ENCODE data around the gene CIT. TPM values are rescaled to one million over a fixed set of nuclear protein-coding genes. Genes with fewer than 3 reads are reported as not detected.
"Not testable (repeated sequence)": the region's sequence is repeated elsewhere in the genome, so short reads cannot be mapped to it uniquely, and the experiment has no call there.

Gene CIT
- total and polyA plus RNA-seq, 2 donors (not counting 3 experiments of a cell fraction or from before 2014, with no cell fraction given), result 13.3 to 61.8 TPM

DNA sequence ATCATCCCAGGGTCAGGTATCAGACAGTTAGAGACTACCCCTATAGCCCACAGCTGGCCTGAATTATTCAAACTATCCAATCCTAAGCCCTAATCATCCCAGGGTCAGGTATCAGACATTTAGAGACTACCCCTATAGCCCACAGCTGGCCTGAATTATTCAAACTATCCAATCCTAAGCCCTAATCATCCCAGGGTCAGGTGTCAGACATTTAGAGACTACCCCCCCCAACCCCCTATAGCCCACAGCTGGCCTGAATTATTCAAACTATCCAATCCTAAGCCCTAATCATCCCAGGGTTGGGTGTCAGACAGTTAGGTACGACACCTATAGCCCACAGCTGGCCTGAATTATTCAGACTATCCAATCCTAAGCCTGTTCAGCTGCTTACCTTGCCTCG is 220.1 kb downstream of the CIT start:
- dilution Hi-C loops (cut with MboI; ENCODE audit: extremely low pct_ligation_motif_present, low sequenced_read_pairs); H3K4me2 ChIP-seq (ENCODE audit: insufficient read depth, low read length); H4K20me1 ChIP-seq (replicated peaks; ENCODE audit: control insufficient read depth, extremely low read depth, insufficient read depth, low read length); H3K9me1 ChIP-seq (replicated peaks; ENCODE audit: control insufficient read depth, extremely low read depth, insufficient read depth, low read length); BruUV-seq (replicated peaks); H3K9ac ChIP-seq (replicated peaks; ENCODE audit: extremely low read depth, insufficient read depth, low read length); H3K79me2 ChIP-seq (ENCODE audit: control insufficient read depth, insufficient read depth, low read length); H3K36me3 ChIP-seq (ENCODE audit: control insufficient read depth in 2 of 2, extremely low read depth in 1 of 2, insufficient read depth in 2 of 2, low read length in 2 of 2); CTCF ChIA-PET; POLR2A ChIA-PET; H3K4me1 ChIP-seq (ENCODE audit: control insufficient read depth, extremely low read depth, insufficient read depth, low read length); intact Hi-C loops (cut with micrococcal nuclease); H2AFZ ChIP-seq (ENCODE audit: low read depth, low read length); H3K27me3 ChIP-seq (ENCODE audit: control insufficient read depth in 2 of 2, insufficient read depth in 2 of 2, low read length in 2 of 2); FAIRE-seq; H3K27ac ChIP-seq (ENCODE audit: insufficient read depth, low read depth, low read length); DNase-seq (ENCODE audit: low read depth, low spot score); H3K9me3 ChIP-seq (replicated peaks; ENCODE audit: control insufficient read depth, insufficient read depth, low read length); H3K4me3 ChIP-seq (replicated peaks in 1 of 3; ENCODE audit: insufficient read depth in 1 of 3, low read depth in 1 of 3, low read length in 3 of 3): not testable (repeated sequence)

DNA sequence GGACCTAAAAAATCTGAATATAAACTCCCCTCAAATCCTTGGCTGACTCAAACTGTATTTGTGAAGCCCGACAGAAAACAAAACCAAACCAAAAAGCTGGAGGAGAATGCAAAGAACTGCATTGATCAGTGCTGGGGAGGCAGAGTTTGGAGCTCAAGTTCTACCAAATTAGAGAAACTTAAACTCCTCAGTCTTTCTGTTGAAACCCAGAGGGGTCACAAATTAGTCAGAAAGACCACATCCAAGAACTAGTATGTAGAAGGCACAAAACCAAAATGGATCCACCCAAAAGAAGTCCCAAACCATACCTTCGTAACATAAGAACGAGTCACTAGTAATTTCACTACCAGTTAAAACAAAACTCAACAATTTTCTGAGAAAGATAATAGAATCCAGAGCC is 224.5 kb downstream of the CIT start:
- no peaks in the 10 kb centered on the region for H4K20me1 ChIP-seq (replicated peaks; ENCODE audit: control insufficient read depth, extremely low read depth, insufficient read depth, low read length)
- no peak overlapping the region for H3K27ac ChIP-seq (ENCODE audit: insufficient read depth, low read depth, low read length)
- no peaks in the 10 kb centered on the region for H3K79me2 ChIP-seq (ENCODE audit: control insufficient read depth, insufficient read depth, low read length)
- CTCF ChIA-PET, result interaction anchor here (1.0 to 5.2 kb wide), 5 partner anchors 9 to 208 kb away, joined by 3 to 61 read pairs (median 6); no protein-coding TSS in a partner anchor
- intact Hi-C loops (cut with micrococcal nuclease) (no loop called here), dilution Hi-C loops (cut with MboI; ENCODE audit: extremely low pct_ligation_motif_present, low sequenced_read_pairs) (no loop called here)
- H3K27me3 ChIP-seq (ENCODE audit: control insufficient read depth in 2 of 2, insufficient read depth in 2 of 2, low read length in 2 of 2), result peaks cover 0 to 2% of the 10 kb centered on the region in 2 experiments
- DNase-seq (ENCODE audit: low read depth, low spot score) (no peak), FAIRE-seq (no peak)
- POLR2A ChIA-PET, result no interaction called here
- H3K36me3 ChIP-seq (ENCODE audit: control insufficient read depth in 2 of 2, extremely low read depth in 1 of 2, insufficient read depth in 2 of 2, low read length in 2 of 2), result no peaks in the 10 kb centered on the region
- TF ChIP-seq GATA2 (IDR thresholded peaks at IDR 0.05; ENCODE audit: insufficient read depth, insufficient read length, low read depth, low read length) (no peak), EZH2 (IDR thresholded peaks at IDR 0.05; ENCODE audit: borderline replicate concordance, low read depth, low read length, severe bottlenecking) (no peak), POLR2A (IDR thresholded peaks at IDR 0.05; ENCODE audit: low read depth, low read length) (no peak), FOS (IDR thresholded peaks at IDR 0.05; ENCODE audit: borderline replicate concordance, insufficient read depth, low read length) (no peak), MYC (IDR thresholded peaks at IDR 0.05; ENCODE audit: low read depth, low read length) (no peak), JUN (IDR thresholded peaks at IDR 0.05; ENCODE audit: borderline replicate concordance, insufficient read depth, insufficient read length, low read depth) (no peak), POLR2AphosphoS5 (IDR thresholded peaks at IDR 0.05; ENCODE audit: insufficient read depth, low read depth, low read length) (no peak)
- TF ChIP-seq, protein P1, sequence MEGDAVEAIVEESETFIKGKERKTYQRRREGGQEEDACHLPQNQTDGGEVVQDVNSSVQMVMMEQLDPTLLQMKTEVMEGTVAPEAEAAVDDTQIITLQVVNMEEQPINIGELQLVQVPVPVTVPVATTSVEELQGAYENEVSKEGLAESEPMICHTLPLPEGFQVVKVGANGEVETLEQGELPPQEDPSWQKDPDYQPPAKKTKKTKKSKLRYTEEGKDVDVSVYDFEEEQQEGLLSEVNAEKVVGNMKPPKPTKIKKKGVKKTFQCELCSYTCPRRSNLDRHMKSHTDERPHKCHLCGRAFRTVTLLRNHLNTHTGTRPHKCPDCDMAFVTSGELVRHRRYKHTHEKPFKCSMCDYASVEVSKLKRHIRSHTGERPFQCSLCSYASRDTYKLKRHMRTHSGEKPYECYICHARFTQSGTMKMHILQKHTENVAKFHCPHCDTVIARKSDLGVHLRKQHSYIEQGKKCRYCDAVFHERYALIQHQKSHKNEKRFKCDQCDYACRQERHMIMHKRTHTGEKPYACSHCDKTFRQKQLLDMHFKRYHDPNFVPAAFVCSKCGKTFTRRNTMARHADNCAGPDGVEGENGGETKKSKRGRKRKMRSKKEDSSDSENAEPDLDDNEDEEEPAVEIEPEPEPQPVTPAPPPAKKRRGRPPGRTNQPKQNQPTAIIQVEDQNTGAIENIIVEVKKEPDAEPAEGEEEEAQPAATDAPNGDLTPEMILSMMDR (IDR thresholded peaks at IDR 0.05; ENCODE audit: extremely low read depth in 1 of 2, insufficient read depth in 1 of 2, low read depth in 1 of 2, low read length in 2 of 2), result no peak
- TF ChIP-seq, protein P2, sequence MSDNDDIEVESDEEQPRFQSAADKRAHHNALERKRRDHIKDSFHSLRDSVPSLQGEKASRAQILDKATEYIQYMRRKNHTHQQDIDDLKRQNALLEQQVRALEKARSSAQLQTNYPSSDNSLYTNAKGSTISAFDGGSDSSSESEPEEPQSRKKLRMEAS (IDR thresholded peaks at IDR 0.05; ENCODE audit: insufficient read depth, insufficient read length), result no peak
- no TSS peak for BruUV-seq (replicated peaks)
- no peak overlapping the region for H3K4me2 ChIP-seq (ENCODE audit: insufficient read depth, low read length)
- H3K4me1 ChIP-seq (ENCODE audit: control insufficient read depth, extremely low read depth, insufficient read depth, low read length), result no peaks in the 10 kb centered on the region
- H3K9me1 ChIP-seq (replicated peaks; ENCODE audit: control insufficient read depth, extremely low read depth, insufficient read depth, low read length), result no peaks in the 10 kb centered on the region
- H3K9me3 ChIP-seq (replicated peaks; ENCODE audit: control insufficient read depth, insufficient read depth, low read length), result no peaks in the 10 kb centered on the region
- H2AFZ ChIP-seq (ENCODE audit: low read depth, low read length), result no peak overlapping the region
- no peak overlapping the region for H3K9ac ChIP-seq (replicated peaks; ENCODE audit: extremely low read depth, insufficient read depth, low read length)
- no peak overlapping the region for H3K4me3 ChIP-seq (replicated peaks in 1 of 3; ENCODE audit: insufficient read depth in 1 of 3, low read depth in 1 of 3, low read length in 3 of 3)
